ENCODE data around the gene B3GAT1.

Gene B3GAT1

GRCh38 chr11:134374891-134375550 is 37.0 kb downstream of the B3GAT1 start:
- TF ChIP-seq, protein P1, sequence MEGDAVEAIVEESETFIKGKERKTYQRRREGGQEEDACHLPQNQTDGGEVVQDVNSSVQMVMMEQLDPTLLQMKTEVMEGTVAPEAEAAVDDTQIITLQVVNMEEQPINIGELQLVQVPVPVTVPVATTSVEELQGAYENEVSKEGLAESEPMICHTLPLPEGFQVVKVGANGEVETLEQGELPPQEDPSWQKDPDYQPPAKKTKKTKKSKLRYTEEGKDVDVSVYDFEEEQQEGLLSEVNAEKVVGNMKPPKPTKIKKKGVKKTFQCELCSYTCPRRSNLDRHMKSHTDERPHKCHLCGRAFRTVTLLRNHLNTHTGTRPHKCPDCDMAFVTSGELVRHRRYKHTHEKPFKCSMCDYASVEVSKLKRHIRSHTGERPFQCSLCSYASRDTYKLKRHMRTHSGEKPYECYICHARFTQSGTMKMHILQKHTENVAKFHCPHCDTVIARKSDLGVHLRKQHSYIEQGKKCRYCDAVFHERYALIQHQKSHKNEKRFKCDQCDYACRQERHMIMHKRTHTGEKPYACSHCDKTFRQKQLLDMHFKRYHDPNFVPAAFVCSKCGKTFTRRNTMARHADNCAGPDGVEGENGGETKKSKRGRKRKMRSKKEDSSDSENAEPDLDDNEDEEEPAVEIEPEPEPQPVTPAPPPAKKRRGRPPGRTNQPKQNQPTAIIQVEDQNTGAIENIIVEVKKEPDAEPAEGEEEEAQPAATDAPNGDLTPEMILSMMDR (IDR thresholded peaks at IDR 0.05; ENCODE audit: low read depth, low read length) = no peak
- Histone ChIP-seq H3K36me3 (no peaks in the 10 kb centered on the region; the same call in 1 of the 2 replicates), H3K4me1 (no peaks in the 10 kb centered on the region), H3K9me3 (no peaks in the 10 kb centered on the region), H3K4me3 (ENCODE audit: low read depth, low read length) (no peak overlapping the region), H3K27me3 (no peaks in the 10 kb centered on the region)
- DNase-seq = no peak

DNA sequence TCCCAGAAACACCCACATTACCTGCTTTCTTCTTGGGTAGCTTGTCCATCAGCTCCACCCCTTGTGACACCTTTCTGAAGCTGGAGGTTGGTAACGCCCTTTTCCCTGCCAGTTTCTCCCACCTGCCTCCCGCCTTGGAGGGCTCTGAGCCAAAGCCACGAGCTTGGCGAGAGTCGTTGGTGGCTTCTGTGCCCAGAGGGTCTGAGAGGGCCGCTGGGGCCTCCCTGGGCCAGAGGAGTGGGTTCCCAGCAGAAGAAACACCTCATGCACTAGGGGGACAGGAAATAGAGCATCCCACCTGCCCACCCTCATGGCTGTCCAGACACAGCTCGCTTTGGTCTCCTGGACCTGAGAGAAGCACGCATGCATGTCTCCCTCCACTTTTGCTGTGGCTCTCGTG is 37.9 kb downstream of the B3GAT1 start:
- H3K4me1 ChIP-seq = no peaks in the 10 kb centered on the region
- DNase-seq = no peak
- H3K27me3 ChIP-seq = no peaks in the 10 kb centered on the region
- TF ChIP-seq, protein P1 (IDR thresholded peaks at IDR 0.05; ENCODE audit: low read depth, low read length) = no peak
- H3K36me3 ChIP-seq = no peaks in the 10 kb centered on the region; the same call in 1 of the 2 replicates
- no peak overlapping the region for H3K4me3 ChIP-seq (ENCODE audit: low read depth, low read length)
- H3K9me3 ChIP-seq = no peaks in the 10 kb centered on the region

DNA sequence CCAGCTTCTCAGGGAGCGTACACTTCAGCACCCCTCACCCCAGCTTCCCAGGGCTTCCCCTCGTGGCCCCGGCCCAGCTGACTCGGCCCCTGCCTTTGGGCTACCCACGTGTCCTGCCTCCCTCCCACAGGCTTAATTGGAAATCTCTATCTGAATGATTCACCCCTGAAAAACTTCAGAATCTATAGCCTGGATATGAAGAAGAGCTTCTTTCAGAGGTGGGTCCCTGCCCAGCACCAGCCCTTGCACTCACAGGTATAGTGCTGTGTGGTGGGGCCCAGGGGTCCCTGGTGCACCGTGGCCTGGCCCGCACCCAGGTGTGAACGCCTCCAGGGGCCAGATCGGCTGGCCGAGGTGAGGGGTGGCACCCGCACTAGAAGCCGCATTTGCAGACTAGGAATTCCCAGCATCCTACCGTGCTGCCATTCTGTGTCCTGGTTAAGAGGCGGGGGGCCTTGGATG is 38.4 kb downstream of the B3GAT1 start:
- no peaks in the 10 kb centered on the region for H3K27me3 ChIP-seq
- TF ChIP-seq, protein P1 (IDR thresholded peaks at IDR 0.05; ENCODE audit: low read depth, low read length) = no peak
- H3K4me3 ChIP-seq (ENCODE audit: low read depth, low read length) = no peak overlapping the region
- no peaks in the 10 kb centered on the region; the same call in 1 of the 2 replicates for H3K36me3 ChIP-seq
- H3K4me1 ChIP-seq = no peaks in the 10 kb centered on the region
- H3K9me3 ChIP-seq = no peaks in the 10 kb centered on the region
- no peak for DNase-seq

DNA sequence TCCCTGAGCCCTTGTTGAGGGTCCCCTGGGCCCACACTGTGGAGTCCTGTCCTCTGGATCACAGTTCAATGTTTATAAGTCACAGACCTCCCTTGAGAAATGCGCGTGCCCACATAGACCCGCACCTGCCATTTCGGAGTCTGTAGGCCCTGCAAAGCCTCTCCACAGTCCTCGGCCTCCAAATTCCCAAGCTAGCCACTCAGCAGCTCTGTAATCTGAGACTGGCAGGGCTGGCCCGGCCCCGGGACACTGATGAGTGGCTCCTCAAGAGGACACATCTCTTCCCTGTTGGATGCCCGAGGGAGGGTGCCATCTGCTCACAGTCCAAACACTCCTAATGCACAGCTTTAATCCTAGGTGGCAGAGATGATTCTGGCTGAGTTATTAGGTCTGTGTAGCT is 39.1 kb downstream of the B3GAT1 start:
- TF ChIP-seq, protein P1 (IDR thresholded peaks at IDR 0.05; ENCODE audit: low read depth, low read length) = no peak
- Histone ChIP-seq H3K4me3 (ENCODE audit: low read depth, low read length) (no peak overlapping the region), H3K4me1 (no peaks in the 10 kb centered on the region), H3K36me3 (no peaks in the 10 kb centered on the region; the same call in 1 of the 2 replicates), H3K9me3 (no peaks in the 10 kb centered on the region), H3K27me3 (no peaks in the 10 kb centered on the region)
- DNase-seq = no peak

- TF ChIP-seq, protein P1 (IDR thresholded peaks at IDR 0.05; ENCODE audit: low read depth, low read length) = no peak
- H3K36me3 ChIP-seq = no peaks in the 10 kb centered on the region; the same call in 1 of the 2 replicates
Measured at GRCh38 chr11:134372536-134372935, 39.5 kb downstream of the B3GAT1 start.

GRCh38 chr11:134371436-134372185 is 40.4 kb downstream of the B3GAT1 start:
- Histone ChIP-seq H3K9me3 (no peaks in the 10 kb centered on the region), H3K36me3 (no peaks in the 10 kb centered on the region), H3K27me3 (no peaks in the 10 kb centered on the region), H3K4me3 (ENCODE audit: low read depth, low read length) (no peak overlapping the region), H3K4me1 (no peaks in the 10 kb centered on the region)
- DNase-seq = no peak
- TF ChIP-seq, protein P1 (IDR thresholded peaks at IDR 0.05; ENCODE audit: low read depth, low read length) = no peak

More at GRCh38 chr11:134372536-134372935, 39.5 kb downstream of the B3GAT1 start:
- Histone ChIP-seq H3K4me1 (no peaks in the 10 kb centered on the region), H3K27me3 (no peaks in the 10 kb centered on the region), H3K4me3 (ENCODE audit: low read depth, low read length) (no peak overlapping the region), H3K9me3 (no peaks in the 10 kb centered on the region)
- no peak for DNase-seq
